ENCODE measurements around the gene ABO.
A peak's percentile ranks its signal among the peaks of the same experiment; 100 is the strongest.
"Not testable (repeated sequence)": the region's sequence is repeated elsewhere in the genome, so short reads cannot be mapped to it uniquely, and the experiment has no call there.

The ABO gene

DNA sequence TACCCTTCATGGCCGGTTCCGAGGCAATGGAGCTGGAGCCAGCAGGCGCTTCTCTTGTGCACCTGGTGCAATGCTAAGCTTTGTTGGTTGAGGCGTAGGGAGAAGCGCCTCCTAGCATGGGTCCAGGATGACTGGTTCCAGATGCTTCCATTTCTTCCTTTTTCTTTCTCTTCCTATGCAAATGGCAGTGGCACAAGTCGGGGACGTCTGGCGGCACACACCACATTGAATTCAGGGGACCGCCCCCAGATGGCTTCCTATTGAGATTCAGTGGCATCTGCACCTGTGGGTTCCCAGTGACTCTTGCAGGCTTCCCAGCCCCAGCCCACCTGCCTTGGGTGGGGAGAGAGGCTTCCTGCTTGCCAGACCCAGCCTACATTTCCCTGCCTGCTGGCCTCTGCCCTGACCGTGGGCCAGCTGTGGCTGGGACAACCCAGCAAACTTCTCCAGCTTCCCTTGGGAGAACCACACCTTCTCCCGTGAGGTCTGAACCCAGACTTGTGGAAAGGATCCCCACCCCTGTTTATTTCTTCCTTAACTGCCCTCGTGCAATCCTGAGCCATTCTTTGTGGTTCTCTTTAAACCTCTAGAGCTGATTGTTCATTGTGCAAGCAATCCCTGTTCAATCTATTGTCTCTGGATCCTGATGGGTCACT lies 57.5 kb downstream of the ABO start:
- DNase-seq; intact Hi-C loops (cut with DNase I): not testable (repeated sequence)

DNA sequence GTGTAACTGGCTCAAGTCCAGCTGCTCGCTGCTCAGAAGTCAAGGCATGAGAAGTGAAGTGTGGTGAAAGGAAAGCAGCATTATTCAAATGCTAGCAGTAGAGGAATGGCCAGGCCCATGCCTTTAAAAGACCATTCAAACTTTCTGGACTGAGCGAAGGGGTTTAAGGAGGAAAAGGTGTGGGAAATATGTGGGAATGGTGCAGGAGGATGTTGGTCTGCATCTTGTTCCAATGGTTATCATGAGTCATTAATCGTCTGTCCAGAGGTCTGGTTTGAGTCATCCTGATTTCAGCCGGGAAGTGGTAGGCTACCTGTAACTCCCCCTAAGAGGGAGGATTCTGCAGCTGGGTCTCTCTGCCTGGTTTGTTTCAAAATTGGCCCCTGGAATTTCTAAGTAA lies 60.7 kb downstream of the ABO start:
- DNase-seq; intact Hi-C loops (cut with DNase I): not testable (repeated sequence)

DNA sequence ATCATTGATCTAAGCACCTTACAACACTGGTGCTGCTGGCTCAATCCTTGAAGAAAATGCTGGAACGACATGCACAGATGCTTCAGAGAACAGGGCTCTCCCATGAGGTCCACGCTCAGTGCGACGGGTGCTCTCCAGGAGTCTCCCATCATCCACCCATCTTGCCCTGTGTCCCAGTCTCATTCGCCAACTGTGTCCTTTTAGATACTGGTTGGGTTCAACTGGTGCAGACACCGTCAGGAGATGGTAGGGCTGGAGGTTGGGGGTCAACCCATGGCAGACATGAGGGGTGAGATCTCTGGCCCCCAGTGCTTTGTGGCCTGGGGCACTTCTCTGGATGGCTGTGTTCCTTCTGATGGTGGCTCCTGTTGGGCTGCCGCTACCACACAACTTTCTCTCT lies 64.4 kb downstream of the ABO start:
- DNase-seq = no peak
- intact Hi-C loops (cut with DNase I) = no loop called here

DNA sequence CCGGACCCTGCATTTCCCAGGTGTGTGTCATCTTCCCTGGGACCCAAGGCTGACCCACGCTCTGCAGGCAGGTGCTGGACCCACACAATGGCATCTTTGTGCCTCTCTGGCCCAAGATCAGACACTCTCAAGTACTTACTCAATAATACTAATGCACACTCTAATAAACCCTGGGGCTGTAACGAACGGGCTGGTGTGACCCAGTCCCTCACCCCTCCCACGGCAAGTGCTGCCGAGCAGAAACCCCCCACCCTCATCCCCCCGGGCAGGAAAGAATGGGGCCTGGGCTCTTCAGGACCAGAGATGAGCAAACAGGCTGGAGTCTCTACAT lies 64.8 kb downstream of the ABO start:
- DNase-seq = no peak
- intact Hi-C loops (cut with DNase I) = no loop called here

DNA sequence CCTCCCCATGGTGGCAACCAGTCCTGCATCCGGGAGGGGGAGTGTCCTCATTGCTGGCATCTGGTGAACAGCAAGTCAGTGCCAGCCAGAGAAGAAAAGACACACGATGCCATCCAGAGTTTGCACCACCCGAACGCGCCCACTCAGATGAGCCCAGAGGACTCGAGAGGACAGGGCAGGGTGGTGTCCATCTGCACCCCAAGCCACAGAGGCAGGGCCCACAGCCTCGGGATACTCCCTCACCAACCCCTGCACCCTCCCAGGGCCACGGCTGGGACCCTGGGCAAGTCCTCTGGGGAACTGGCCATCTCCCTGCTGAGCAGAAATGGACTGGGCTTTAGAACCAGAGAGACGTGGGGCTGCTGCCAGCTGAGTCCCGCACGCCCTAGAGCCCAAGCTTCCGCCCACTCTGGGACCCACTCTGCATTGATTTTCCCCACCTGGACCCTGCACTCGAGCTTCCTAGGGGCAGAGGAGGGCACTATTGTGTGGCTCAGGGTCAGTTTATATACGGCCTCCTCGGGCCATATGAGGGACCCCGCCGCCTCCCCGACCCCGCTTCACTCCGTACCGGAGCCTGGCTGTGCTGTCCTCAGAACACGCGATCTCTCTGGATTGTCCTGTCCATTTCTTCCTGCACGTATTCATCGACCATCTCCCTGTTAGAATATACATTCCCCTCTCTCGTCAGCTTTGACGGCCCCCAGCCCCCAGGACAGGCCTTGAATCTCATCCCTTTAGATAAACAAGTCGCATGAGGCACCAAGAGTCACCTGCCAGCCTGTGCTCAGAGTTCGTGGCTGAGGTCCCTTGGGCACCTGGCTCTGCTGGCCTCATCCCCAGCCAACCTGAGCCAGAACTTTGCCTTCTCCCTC lies 65.4 kb downstream of the ABO start:
- DNase-seq = peak in 1 of 42 donors; percentile 27
- intact Hi-C loops (cut with DNase I) = not testable (repeated sequence)

DNA sequence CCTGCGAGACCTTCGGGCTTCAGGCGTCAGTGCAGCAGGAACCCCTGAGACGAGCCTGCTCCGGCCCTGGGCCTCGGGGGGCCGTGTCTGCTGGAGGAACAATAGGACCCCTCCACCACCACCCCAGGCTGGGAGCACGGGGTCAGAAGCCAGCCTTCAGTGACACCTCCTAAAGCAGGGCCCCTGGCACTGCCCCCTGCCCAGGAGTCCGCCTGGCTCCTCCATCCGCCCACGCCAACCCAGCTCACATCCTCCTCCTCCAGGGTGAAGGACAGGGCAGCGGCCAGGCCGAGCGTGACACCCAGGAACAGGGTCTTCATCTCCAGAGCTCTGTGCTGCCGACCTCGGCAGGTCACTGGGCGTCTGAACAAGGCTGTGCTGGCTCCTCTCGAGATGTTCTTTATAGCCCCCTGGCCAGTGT lies 66.1 kb downstream of the ABO start, which contains the start of gene OBP2B:
TSS of gene OBP2B (minus strand) at position 371 of the 421 bp plus-strand sequence. CDS start at position 320, 51 bp downstream.
- intact Hi-C loops (cut with DNase I); DNase-seq: not testable (repeated sequence)

DNA sequence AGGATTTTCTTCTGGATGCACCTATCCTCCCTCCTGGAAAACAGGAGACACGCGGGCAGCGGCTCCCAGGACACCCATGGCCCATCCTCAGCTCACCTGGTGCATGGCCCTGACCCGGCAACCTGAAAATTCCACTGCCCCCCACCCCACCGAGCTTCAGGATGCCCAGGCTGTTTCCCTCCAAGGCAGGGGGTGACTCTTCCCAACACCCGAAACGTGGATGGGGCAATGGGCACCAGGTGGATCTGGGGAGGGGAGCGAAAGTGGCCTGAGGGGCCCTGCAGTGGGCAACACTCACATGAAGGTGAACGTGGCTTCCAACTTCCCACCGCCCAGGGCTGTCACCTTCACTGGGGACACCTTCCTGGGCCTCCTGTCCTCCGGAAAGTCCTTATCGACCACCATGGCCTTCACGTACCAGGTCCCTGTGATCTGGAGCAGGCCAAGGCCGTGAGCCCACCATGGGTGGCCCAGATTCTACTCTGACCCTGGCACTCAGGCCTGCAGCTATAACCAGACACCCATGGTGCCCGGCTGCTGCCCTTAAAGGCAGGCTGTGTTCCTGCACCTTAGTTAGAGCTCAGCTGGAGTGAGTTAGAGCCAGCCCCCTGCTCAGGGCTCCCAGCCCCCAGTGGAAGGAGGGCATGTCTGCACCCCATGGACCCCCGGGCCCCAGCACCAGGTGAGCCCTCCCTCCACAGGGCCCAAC lies 66.7 kb downstream of the ABO start:
- not testable (repeated sequence) for DNase-seq

DNA sequence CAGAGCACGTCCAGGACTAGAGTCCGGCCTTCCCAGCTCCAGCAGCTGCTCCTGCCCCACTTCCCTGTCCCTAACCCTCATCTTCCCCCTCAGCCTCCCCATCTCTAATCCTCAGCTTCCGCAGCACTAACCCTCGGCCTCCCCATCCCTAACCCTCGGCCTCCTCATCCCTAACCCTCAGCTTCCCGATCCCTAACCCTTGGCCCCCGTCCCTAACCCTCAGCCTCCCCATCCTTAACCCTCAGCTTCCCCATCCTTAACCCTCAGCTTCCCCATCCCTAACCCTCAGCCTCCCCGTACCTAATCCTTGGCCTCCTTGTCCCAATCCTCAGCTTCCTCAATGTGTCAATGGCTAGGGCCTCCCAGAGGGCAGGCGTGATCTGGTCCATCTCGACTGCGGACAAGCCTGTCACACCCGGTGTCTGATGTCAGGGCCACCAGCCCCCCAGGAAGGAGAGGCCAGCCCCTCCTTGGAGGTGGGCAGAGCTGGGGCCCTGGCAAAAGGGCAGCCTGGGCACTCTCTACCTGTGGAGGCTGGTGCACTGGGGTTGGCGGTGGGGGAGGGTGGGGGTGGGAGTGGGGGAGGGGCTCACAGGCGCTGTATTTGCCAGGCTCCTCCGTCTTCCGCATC lies 67.3 kb downstream of the ABO start:
- no peak for DNase-seq
- intact Hi-C loops (cut with DNase I) = no loop called here

More for the DNA sequence above, 66.7 kb downstream of the ABO start:
- intact Hi-C loops (cut with DNase I) = not testable (repeated sequence)

DNA sequence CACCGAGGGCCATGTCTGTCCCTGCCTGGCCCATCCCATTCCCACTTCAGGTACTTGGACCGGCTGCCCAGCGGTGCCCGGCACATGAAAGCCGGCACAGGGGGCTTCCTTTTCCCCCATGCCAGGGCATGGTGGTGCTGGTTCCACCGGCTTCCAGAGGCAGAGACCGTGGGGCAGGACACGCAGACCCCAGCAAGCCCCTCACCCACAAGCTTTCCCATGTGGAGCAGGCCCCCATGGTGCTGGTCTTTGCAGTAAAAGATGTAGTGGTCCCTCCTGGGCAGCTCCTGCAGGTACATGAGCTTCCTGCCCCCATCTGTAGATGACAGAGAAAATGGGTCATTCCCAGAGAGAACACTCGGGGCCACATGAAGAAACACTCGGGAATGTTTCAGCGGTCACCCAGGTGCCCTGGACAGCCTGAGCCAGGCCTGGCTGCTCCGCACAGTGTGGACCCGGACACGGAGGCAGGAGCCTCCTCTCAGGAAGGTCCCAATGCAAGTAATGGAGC lies 67.9 kb downstream of the ABO start:
- intact Hi-C loops (cut with DNase I) = no loop called here
- DNase-seq = no peak

DNA sequence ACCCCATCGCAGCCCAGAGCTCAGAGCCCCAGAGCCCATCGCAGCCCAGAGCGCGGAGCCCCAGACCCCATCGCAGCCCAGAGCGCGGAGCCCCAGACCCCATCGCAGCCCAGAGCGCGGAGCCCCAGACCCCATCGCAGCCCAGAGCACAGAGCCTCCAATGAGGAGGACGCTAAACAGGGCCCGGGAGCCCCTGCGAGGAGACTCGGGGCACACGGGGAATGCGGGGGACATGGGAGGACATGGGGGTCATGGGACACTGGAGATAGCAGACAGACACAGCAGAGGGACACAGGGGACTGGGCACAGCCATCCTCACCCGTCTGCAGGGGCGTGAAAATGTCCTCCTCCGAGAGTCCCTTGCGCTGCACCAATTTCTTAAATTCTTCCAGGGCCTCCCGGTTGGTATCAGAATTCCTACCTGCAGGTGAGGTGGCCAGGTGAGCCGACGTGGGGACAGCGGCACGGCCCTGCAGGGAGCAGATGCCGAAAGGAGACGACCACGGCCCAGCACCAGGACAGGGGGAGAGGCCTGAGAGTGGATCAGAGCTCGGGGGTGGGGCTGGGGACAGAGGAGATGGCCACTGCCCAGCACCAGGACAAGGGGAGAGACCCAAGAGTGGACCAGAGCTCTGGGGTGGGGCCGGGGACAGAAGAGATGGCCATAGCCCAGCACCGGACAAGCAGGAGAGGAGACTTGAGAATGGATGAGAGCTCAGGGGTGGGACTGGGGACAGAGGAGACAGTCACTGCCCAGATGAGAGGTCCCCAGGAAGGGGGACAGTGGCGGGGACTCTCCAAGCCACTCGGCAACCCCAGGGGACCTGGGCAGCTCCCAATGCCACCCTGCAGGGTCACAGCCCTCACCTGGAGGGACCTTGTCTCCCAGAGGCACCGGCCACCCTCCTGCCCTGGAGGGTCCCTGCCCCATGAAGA lies 68.7 kb downstream of the ABO start:
- DNase-seq = peak in 1 of 42 donors; percentile 32
- intact Hi-C loops (cut with DNase I) = no loop called here

DNA sequence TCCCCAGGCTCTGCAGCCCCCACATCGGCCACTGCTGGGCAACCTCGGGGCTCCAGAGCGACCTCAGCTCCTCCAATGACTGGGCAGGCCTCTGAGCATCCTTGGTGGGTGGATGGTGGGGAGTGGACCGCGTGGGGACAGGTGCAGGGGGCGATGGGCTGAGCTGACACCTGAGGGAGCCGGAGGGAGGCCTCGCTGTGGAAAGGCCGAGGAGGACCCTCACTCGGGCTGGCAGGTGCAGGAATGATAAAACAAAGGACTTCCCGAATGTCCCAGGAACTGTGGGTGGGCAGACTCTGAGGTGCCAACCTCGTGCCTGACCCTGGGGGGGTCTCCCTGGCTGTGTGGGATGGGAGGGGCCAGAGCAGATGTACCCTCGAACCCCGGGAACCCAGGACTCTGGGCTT lies 69.5 kb downstream of the ABO start:
- intact Hi-C loops (cut with DNase I); DNase-seq: not testable (repeated sequence)
